Activated B cell treated with CpG ODN at 0.5 μM for 24 hours (primary cell): Measurements from ENCODE around the gene PTTG2. TPM values are rescaled to one million over a fixed set of nuclear protein-coding genes. Genes with fewer than 3 reads are reported as not detected.

Experiments
- ATAC-seq: fragments of 200-7000 bp; cut with Tn5 transposase; one replicate; pipeline ENCODE4 v1.10.0; 2021; ENCODE audit warnings: low read depth, mild to moderate bottlenecking, moderate library complexity
- CTCF ChIA-PET: fragments of 350-600 bp; sonication (Branson Sonifier 250); formaldehyde crosslinking; loops from one replicate; lab custom pipeline; 2021; ENCODE audit warnings: antibody characterized with exemption; lab: Charles Lee
- POLR2A ChIA-PET: fragments of 350-600 bp; sonication (Branson Sonifier 250); formaldehyde crosslinking; loops from one replicate; lab custom pipeline; 2021; ENCODE audit warnings: antibody characterized with exemption; lab: Charles Lee
- DNase-seq: peaks from one replicate; pipeline ENCODE4 v3.0.0; 2022
- H3K27ac Mint-ChIP-seq: one replicate; pipeline ENCODE4 v1.8.0; 2020; ENCODE audit warnings: mixed read lengths
- H3K27me3 Mint-ChIP-seq: one replicate; pipeline ENCODE4 v1.8.0; 2021; ENCODE audit warnings: mixed read lengths
- H3K36me3 Mint-ChIP-seq: one replicate; pipeline ENCODE4 v1.8.0; 2021; ENCODE audit warnings: low read depth, mixed read lengths
- H3K4me1 Mint-ChIP-seq: one replicate; pipeline ENCODE4 v1.8.0; 2021; ENCODE audit warnings: mixed read lengths
- H3K4me3 Mint-ChIP-seq: one replicate; pipeline ENCODE4 v1.8.0; 2020; ENCODE audit warnings: mild to moderate bottlenecking, mixed read lengths
- H3K9me3 Mint-ChIP-seq: one replicate; pipeline ENCODE4 v1.8.0; 2020; ENCODE audit warnings: mixed read lengths
- CTCF ChIP-seq: fragments of 200-600 bp; IDR thresholded peaks from one replicate; pipeline ENCODE4 v1.8.0; 2022; ENCODE audit warnings: antibody characterized with exemption, mild to moderate bottlenecking
- intact Hi-C: fragments of 100-400 bp; cut with micrococcal nuclease; formaldehyde crosslinking; loops from one replicate; pipeline ENCODE4 v1.15.1; 2024
- total RNA-seq: library from RNA; stranded (reverse); gene quantifications from 2 replicates; pipeline ENCODE4 v1.2.3, GENCODE V29; 2022

The PTTG2 gene
- total RNA-seq, 1 donor from 2014 or later: 2.2 TPM

- Mint-ChIP-seq H3K4me1 (no peaks in the 10 kb centered on the region), H3K36me3 (peaks cover 28% of the 10 kb centered on the region), H3K9me3 (no peaks in the 10 kb centered on the region), H3K4me3 (no peak overlapping the region), H3K27me3 (no peaks in the 10 kb centered on the region), H3K27ac (no peak overlapping the region)
- no peak for DNase-seq
- ATAC-seq: no peak
- POLR2A ChIA-PET: no interaction called here
- intact Hi-C loops: no loop called here
- CTCF ChIA-PET: no interaction called here
- TF ChIP-seq CTCF: no peak
Observed at GRCh38 chr4:37935026-37935425, 25.2 kb upstream of the PTTG2 start.

- H3K4me3 Mint-ChIP-seq: no peak overlapping the region
- no peaks in the 10 kb centered on the region for H3K9me3 Mint-ChIP-seq
- intact Hi-C loops: no loop called here
- ChIA-PET POLR2A (no interaction called here), CTCF (no interaction called here)
- no peak for DNase-seq
- H3K27ac Mint-ChIP-seq: no peak overlapping the region
- ATAC-seq: no peak
- no peaks in the 10 kb centered on the region for H3K27me3 Mint-ChIP-seq
- peaks cover 16% of the 10 kb centered on the region for H3K36me3 Mint-ChIP-seq
- H3K4me1 Mint-ChIP-seq: peaks cover 9% of the 10 kb centered on the region
- no peak for TF ChIP-seq CTCF
Observed at GRCh38 chr4:37936889-37937498, 23.2 kb upstream of the PTTG2 start.

- TF ChIP-seq CTCF: no peak
- intact Hi-C loops: no loop called here
- ChIA-PET POLR2A (no interaction called here), CTCF (no interaction called here)
- no peak overlapping the region for H3K27ac Mint-ChIP-seq
- ATAC-seq: no peak
- no peak overlapping the region for H3K4me3 Mint-ChIP-seq
- H3K9me3 Mint-ChIP-seq: no peaks in the 10 kb centered on the region
- no peak for DNase-seq
- H3K27me3 Mint-ChIP-seq: no peaks in the 10 kb centered on the region
- peaks cover 11% of the 10 kb centered on the region for H3K4me1 Mint-ChIP-seq
- peaks cover 15% of the 10 kb centered on the region for H3K36me3 Mint-ChIP-seq
Observed at GRCh38 chr4:37938208-37938607, 22.0 kb upstream of the PTTG2 start.

GRCh38 chr4:37946503-37947179 lies 13.6 kb upstream of the PTTG2 start:
- intact Hi-C loops: no loop called here
- H3K4me1 Mint-ChIP-seq: peaks cover 43% of the 10 kb centered on the region
- H3K27me3 Mint-ChIP-seq: no peaks in the 10 kb centered on the region
- CTCF ChIA-PET: no interaction called here
- TF ChIP-seq CTCF: no peak
- H3K9me3 Mint-ChIP-seq: no peaks in the 10 kb centered on the region
- no peak overlapping the region for H3K27ac Mint-ChIP-seq
- POLR2A ChIA-PET: no interaction called here
- ATAC-seq: no peak
- H3K36me3 Mint-ChIP-seq: peaks cover 7% of the 10 kb centered on the region
- no peak overlapping the region for H3K4me3 Mint-ChIP-seq
- no peak for DNase-seq

- peaks cover 38% of the 10 kb centered on the region for H3K4me1 Mint-ChIP-seq
- intact Hi-C loops: no loop called here
- peak; percentile 56 for ATAC-seq
- TF ChIP-seq CTCF: no peak
- peaks cover 26% of the 10 kb centered on the region for H3K36me3 Mint-ChIP-seq
- ChIA-PET CTCF (no interaction called here), POLR2A (interaction anchor here (0.6 kb wide), 1 partner anchor 57 kb away, joined by 4 read pairs; the partner anchor contains the start of gene TBC1D1)
- H3K27ac Mint-ChIP-seq: no peak overlapping the region
- DNase-seq: no peak
- no peaks in the 10 kb centered on the region for H3K9me3 Mint-ChIP-seq
- no peak overlapping the region for H3K4me3 Mint-ChIP-seq
- H3K27me3 Mint-ChIP-seq: no peaks in the 10 kb centered on the region
Observed at GRCh38 chr4:37948542-37948941, 11.7 kb upstream of the PTTG2 start.
